ENCODE results near the gene NWD2. TPM values are rescaled to one million over a fixed set of nuclear protein-coding genes. Genes with fewer than 3 reads are reported as not detected.

Gene NWD2
- total and polyA plus RNA-seq, 9 of the 15 experiments (the other 6 are each of a cell fraction or from before 2014, with no cell fraction given), result not detected

GRCh38 chr4:37447886-37448285 lies 203.3 kb downstream of the NWD2 start (continued):
- no peak for TF ChIP-seq ERF (CRISPR knock-in tag; IDR thresholded peaks at IDR 0.05)
- TF ChIP-seq, protein P1, sequence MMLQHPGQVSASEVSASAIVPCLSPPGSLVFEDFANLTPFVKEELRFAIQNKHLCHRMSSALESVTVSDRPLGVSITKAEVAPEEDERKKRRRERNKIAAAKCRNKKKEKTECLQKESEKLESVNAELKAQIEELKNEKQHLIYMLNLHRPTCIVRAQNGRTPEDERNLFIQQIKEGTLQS (IDR thresholded peaks at IDR 0.05), result no peak
- TF ChIP-seq, protein P1 (CRISPR knock-in tag; conservative IDR thresholded peaks at IDR 0.05), result no peak

- intact Hi-C loops (cut with micrococcal nuclease), result no loop called here
- ATAC-seq (no peak), DNase-seq (ENCODE audit: extremely low read depth in 1 of 4, low spot score in 3 of 4) (no peak), FAIRE-seq (no peak)
- no peak overlapping the region for H3K27ac ChIP-seq (ENCODE audit: extremely low read depth, low read depth, low read length)
- no peaks in the 10 kb centered on the region for H3K36me3 ChIP-seq (ENCODE audit: control insufficient read depth, insufficient read depth, low read length)
- H3K9ac ChIP-seq (ENCODE audit: insufficient read depth in 1 of 2, low read depth in 2 of 2, low read length in 2 of 2), result no peak overlapping the region
- 9% methylated on average over 2 of the region's 2 CpGs for WGBS (ENCODE audit: insufficient coverage, low coverage, missing lambda C conversion rate)
- H3K4me1 ChIP-seq (replicated peaks in 1 of 2; ENCODE audit: control insufficient read depth in 2 of 2, insufficient read depth in 2 of 2, low read length in 2 of 2), result peaks cover 0 to 9% of the 10 kb centered on the region in 2 experiments; a peak in 2 of 5 replicates
- no peak overlapping the region for H2AFZ ChIP-seq (ENCODE audit: low read depth, low read length)
- no peaks in the 10 kb centered on the region for H3K79me2 ChIP-seq (ENCODE audit: control insufficient read depth, insufficient read depth, low read length)
- POLR2A ChIA-PET, result no interaction called here
- CTCF ChIA-PET (ENCODE audit: low intra/inter-chr PET ratio), result no interaction called here
- no peak for TF ChIP-seq ZBTB5 (IDR thresholded peaks at IDR 0.05)
- TF ChIP-seq ZNF263 (CRISPR knock-in tag; IDR thresholded peaks at IDR 0.05; ENCODE audit: borderline replicate concordance), result no peak
- no peak for TF ChIP-seq RCOR1 (IDR thresholded peaks at IDR 0.05; ENCODE audit: borderline replicate concordance in 1 of 2, low read depth in 2 of 2, low read length in 2 of 2)
- no peak for TF ChIP-seq ZNF655 (CRISPR knock-in tag; IDR thresholded peaks at IDR 0.05)
- no peak for TF ChIP-seq ZNF57 (CRISPR knock-in tag; IDR thresholded peaks at IDR 0.05)
- TF ChIP-seq ZKSCAN1 (IDR thresholded peaks at IDR 0.05; ENCODE audit: low read depth, low read length), result no peak
- TF ChIP-seq KLF6 (CRISPR knock-in tag; IDR thresholded peaks at IDR 0.05; ENCODE audit: borderline replicate concordance), result no peak
- no peak for TF ChIP-seq ZNF354B (CRISPR knock-in tag; IDR thresholded peaks at IDR 0.05)
- peaks cover 12 to 19% of the 10 kb centered on the region in 2 experiments; a peak in 4 of 5 replicates for H3K27me3 ChIP-seq (ENCODE audit: control insufficient read depth in 2 of 2, insufficient read depth in 2 of 2, low read length in 2 of 2)
- no peaks in the 10 kb centered on the region for H4K20me1 ChIP-seq (replicated peaks; ENCODE audit: control insufficient read depth, insufficient read depth, low read length)
- in situ Hi-C loops (cut with MboI), result no loop called here
- BruUV-seq (replicated peaks), result no TSS peak
- no peak overlapping the region for H3K4me3 ChIP-seq
- no peaks in the 10 kb centered on the region for H3K9me1 ChIP-seq (ENCODE audit: control insufficient read depth, insufficient read depth, low read length)
- no peaks in the 10 kb centered on the region for H3K9me3 ChIP-seq (replicated peaks; ENCODE audit: control insufficient read depth, insufficient read depth, low read depth, low read length)
- H3K4me2 ChIP-seq (ENCODE audit: insufficient read depth, low read length), result no peak overlapping the region
Observed at GRCh38 chr4:37450309-37450708, 205.8 kb downstream of the NWD2 start.
